GM18868 (cell line): Measurements from ENCODE around the gene HSPA12B.

Experiments used
- ATAC-seq: cut with Tn5 transposase; IDR thresholded peaks from one replicate; pipeline ENCODE4 v1.9.1; 2021; ENCODE audit warnings: mild to moderate bottlenecking, moderate library complexity; ENCODE audit not compliant: unreplicated experiment

The HSPA12B gene

DNA sequence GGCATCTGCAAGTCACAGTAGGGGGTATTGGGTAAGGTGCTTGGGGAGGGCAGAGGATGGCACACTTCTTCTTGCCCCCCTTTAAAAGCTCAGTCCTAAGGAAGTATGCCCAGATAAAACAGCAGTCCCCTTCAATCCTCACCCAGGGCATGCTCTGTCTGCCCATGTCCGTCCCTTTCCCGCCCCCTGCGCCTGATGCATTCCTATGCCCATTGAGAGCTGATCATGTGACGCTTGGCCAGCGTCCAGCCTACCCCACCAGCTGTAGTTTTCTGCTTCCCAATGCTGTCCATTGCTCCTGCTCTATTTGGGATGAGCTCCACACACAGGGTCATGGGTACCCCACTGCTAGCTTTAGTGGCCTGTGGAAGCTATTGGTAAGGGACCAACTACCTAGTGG, 28.4 kb upstream of the HSPA12B start:
- ATAC-seq = no peak

DNA sequence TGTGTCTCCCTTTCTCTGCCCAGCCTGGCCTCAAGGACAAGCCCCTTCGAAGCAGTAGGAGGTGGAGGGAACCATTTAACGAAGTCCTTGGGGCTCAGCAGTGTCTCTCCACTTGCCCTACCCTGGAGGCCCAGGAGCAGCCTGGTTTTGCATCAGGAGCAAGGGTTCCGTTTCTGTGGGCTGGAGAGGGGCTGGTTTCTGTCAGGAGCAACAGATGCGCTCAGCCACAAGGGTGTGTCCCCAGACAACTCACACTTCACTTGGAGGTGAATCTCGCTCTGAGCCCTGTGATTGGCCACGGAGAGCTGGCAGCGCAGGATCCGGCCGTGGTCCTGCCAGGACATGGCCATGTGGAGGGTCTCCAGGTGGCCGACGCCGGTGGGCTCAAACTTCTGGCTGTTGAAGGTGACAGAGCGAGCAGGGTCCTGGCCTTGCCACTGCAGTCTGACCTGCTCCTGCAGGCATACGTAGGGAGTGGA, 27.0 kb upstream of the HSPA12B start:
- no peak for ATAC-seq

DNA sequence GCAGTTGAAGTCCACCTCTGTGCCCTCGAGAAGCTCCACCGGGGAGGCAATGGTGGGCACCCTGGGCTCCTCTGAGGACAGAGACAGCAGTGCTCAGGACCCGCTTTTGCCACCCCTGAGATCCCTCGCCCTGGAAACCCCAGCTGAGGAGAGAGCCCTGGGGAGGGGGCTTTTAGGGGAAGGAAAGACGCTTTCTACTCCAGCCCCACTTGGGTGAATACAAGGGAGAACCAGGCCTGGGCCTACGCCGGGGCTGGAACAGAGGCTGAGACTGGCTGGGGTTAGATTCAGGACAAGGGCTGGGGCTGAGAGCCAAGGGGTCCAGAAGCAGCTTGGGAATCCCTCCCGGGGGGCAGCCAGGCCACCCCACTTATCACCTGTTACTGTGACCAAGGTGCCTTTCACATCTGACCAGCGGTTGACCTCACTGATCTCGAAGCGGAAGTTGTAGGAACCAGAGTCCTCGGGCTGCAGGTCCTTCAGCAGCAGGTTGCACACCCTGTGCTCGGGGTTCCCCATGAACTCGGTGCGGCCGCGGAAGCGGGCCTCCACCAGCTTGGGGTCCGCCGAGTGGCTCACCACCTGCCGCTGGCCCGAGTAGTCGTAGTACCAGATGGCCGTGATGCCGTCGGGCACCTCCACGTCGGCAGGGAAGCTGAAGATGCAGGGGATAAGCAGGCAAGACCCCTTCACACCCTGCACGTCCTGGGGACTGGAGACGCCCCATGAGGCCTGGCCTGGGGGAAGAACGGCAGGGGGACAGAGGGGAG, 26.3 kb upstream of the HSPA12B start:
- no peak for ATAC-seq

DNA sequence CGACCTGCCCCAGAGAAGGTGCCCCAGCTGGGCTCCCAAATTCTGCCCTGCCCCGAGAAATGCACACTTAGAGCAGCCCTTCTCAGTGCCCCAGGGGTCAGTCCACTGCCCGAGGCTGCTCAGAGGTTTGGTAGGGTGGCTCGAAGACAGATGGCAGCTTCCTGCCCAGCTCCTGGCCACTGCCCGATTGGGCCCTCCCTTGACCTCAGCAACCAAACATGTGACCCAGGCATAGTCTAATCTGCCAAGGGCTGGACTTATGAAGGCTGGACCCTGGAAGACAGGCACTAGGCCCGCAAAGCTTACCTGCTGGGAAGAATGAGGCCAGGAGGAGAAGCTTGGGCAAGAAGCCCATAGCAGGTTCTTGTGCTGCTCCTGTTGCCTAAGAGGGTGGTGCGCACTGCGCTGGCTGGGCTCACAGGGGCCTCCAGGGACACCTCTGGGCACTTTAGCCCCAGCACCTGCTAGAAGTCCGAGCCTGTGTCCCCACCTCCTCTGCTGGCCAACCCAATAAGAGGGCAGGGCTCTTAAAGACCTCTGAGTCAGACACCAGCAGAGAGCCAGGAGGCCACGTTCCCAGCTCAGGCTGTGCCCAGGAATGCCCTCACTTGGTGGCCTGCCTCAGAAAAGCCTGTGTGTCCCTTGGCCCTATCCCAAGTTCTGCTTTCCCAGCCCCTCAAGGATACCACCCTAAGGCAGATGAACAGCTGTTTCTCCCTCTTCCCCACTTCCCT, 25.5 kb upstream of the HSPA12B start:
- ATAC-seq = no peak

DNA sequence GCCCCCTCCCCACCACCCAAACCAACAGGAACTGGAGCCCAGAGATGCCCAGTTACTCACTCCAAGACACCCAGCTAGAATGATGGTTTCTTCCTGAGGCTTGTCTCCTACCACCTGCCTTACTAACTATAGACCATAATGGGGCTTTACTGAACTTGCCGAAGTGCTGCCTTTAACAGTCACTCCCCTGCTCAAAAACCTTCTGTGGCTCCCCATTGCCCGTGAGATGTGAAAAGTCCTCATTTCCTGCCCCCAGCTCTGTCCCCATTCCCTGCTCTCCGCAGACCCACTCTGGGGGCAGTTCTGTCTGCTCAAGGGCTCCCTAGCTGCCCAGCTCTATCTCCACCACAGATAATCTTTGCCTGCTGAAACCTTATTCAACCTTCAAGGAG, 25.0 kb upstream of the HSPA12B start:
- ATAC-seq = no peak

DNA sequence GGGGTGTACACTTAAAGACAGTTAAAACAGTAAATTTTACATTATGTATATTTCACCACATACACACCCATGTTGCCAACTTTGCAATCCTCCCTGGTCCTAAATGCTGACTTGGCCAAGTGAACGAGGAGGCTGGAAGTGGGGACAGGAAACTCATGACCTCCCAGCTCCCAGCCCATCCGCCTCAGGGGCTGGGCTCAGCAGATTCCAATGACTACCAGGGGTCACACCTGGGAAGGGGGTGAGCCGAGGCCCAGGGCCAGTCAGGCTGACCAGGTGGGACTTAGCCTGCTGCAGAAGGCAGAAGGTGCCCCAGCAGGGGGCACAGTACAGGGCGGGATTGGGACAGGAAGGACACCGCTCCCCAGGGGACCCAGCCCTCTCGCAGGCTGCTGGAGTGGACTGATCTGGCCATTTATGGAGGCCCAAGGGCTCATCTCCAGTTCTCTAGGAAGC, 22.4 kb upstream of the HSPA12B start:
- ATAC-seq = no peak

DNA sequence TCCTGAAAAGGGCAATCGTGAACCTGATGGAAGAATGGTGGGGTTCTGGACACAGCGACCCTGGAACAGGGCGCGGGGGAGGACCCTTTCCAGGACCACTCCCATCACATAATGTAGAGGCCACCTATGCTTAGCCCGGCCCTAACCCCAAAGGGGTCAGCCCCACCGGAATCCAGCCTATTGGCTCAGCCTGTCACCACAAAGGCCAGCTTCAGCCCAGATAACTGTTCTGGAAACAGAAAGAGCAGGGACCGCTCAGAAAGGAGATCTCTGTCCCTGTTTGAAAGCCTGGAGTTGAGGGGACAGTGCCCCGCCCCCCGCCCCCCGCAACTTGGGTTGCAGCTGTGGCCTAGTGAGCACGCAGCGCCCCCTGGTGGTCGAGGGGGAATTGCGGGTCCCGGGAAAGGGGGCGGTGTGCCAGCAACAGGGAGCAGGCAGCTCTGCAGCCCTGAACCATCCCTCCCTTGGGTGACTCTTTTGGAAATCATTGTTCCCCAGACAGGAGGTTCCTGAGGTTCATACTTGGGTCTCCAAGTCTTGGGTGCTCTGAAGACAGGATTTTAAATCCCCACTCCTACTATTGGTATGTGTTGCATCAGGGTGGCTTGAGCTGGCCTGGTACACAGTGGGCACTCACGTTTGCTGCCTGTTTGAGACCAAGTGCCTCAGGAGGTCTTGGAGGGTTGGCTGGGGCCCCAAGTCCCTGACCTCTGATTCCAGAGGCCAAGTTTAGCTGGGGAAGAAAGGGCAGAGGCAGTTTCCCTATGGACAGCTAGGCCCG, 21.6 kb upstream of the HSPA12B start:
- ATAC-seq = no peak

DNA sequence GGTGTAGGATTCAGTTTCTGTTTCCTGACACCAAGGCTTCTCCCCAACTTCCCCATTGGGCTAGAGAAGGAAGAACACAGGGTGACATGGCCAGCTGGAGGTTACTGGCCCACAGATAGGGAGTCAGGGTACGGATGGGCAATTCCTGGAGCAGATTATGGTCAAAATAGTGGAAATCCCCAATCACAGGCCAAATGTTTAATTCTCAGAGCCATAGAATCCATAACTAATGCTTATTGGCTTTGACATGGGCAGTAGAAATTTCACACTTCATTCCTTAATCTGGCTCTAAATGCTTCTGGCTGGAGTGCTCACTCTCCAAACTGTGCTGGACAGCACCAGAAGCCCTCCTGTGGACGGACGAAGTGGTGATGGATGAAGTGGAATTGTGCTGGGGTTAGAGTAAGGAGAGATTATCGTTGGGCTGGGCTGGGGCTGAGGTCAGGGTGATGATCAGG, 21.0 kb upstream of the HSPA12B start:
- ATAC-seq = no peak

DNA sequence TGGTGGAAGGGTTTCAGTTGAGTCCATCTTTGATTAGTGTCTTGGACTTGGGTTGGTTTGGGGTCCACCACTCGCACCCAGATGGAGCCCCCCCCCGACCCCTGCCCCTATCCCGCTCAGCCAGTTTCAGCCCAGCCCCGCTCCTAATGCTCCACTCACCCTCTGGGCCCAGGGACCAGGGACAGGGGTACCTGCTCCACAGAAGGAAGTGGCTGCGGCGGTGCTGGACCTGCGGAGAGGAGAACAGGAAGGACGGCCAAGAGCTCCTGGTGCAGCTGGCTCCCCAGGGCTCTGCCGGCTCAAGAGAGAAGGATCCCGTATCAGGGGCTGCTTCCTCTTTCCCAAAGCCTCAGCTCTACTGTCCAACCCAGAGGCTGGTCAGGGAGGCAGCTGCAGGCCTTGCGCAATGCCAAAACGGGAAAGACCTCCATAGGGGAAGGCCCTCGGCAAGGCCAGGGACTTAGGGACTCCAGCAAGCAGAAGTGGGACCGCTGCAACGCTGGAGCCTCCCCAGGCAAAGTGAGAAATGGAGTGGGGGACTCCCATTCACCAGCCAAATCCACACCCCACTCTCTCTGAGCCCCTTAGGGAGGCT, 20.1 kb upstream of the HSPA12B start, which contains the start of gene SIGLEC1:
Gene SIGLEC1 (minus strand): TSS at position 322 of the 595 bp plus-strand sequence. CDS start 5,472 bp downstream, outside the sequence.
- no peak for ATAC-seq

DNA sequence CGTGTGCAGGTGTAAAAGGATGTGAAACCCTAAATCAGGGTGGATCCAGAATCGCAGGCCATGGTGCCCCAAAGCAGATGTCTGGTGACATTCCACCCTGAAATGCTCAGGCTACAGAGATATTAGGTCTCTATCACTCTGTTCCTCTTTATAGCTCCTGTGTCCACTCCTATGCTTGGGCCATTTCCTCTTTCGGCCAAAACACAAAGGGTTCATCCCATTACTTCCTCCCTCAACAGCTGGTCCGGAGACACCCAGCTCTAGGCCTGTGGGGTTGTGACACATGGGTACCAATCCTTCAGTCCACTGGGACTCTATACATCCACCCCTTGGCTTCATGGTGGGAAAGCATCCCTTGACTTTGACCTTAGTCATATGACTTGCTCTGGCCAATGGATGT, 18.4 kb upstream of the HSPA12B start:
- ATAC-seq = no peak

DNA sequence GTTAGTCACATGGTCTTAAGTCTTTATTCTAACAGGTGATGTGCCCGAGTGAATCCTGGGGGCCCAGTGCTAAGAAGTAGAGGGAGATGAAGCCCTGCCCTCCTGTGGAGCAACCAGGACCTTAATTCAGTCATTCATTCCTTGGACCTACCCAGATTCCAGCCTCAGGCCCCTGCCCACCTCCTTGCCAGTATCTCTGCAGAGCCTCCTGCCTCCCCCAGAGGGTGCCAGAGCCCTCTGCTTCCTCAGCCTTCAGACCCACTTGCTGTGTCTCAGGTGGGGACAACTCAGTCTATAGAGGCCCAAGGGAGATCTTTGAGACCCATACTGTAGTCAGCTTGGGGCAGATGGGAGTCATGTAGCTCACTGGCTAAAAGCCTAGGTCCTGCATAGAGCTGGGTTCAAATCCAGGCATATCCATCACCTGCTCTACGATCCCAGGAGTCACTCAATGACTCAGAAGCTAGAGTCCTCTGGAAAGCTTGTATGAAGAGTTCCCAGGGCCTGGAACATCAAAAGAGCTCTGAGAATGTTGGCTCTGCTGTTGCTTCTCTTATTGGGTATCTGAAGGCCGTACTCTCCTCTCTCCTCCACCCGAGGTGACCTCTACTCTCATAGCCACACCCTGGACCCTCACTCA, 16.2 kb upstream of the HSPA12B start:
- ATAC-seq = no peak

DNA sequence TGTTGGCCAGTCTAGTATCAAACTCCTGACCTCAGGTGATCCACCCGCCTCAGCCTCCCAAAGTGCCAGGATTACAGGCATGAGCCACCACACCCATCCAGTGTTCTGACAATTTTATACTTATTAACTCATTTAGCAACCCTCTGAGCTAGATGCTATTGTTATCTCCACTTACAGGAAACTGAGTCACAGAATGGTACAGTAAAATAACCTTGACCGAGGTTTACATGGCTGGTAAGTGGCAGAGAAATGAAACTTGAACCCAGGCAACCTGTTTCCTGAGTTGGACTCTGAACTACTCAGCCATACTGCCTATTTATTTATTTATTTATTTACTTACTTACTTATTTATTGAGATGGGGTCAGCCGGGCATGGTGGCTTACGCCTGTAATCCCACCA, 13.4 kb upstream of the HSPA12B start:
- no peak for ATAC-seq

DNA sequence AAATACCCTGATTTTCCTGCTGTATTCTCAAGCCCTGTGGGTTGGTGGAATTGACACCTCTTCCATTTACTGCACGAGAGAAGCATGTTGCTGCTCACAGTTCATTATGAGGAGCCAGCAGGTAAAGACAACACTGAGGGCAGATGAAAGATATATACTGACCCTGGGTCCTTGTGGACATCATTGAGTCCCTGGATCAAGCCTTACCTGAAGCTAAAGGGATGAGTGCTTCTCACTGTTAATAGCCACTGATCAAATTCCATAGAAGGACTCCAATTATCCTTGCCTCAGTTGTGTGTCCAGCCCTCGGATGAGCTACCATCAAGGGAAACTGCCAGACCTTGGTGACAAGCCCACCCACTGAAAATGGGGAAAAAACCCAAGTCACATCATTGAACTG, 12.4 kb upstream of the HSPA12B start:
- ATAC-seq = no peak

DNA sequence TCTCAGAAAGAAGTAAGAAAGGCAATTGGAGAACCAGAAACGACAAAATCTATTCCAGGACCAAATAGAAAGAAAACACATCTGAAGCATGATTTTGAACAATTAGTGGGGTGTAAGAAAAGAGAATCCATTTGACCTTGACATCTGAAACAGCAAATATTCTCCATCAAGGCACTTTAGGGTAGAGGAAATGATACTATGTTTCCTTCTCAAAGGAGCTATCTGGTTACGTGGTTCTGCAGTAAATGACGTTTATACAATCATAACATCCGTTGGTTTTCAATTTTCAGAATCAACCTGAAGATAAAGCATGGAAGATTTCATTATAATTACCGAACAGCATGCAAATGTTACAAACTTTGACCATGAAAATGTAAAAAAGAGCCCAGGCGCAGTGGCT, 11.9 kb upstream of the HSPA12B start:
- ATAC-seq = no peak

DNA sequence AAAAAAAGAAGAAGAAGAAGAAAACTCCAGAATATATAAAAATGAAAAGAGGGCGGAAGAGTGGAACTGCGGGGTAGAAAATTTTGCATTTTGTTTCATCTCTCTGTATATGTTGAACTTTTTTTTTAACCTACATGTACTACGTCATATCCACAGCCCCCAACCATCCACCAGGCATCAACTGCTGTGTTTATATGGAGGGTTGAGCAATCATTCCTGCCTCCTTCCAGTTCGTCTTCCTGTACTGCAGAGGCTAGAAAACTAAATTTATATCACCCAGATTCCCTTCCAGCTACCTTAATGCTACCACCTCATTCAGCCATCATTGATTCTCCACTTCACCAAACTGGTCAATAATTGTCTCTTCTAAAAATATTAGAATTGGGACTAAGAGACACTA, 10.6 kb upstream of the HSPA12B start:
- ATAC-seq = no peak

DNA sequence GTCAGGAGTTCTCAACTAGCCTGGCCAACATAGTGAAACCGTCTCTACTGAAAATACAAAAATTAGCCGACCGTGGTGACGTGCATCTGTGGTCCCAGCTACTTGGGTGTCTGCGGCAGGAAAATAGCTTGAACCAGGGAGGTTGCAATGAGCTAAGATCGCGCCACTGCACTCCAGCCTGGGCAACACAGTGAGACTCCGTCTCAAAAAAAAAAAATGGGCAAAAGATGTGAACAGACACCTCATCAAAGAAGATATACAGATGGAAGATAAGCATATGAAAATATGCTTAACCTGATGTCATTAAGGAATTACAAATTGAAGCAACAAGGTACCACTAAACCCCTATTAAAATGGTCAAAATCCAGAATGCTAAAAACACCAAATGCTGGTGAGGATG, 9.2 kb upstream of the HSPA12B start:
- ATAC-seq = no peak

DNA sequence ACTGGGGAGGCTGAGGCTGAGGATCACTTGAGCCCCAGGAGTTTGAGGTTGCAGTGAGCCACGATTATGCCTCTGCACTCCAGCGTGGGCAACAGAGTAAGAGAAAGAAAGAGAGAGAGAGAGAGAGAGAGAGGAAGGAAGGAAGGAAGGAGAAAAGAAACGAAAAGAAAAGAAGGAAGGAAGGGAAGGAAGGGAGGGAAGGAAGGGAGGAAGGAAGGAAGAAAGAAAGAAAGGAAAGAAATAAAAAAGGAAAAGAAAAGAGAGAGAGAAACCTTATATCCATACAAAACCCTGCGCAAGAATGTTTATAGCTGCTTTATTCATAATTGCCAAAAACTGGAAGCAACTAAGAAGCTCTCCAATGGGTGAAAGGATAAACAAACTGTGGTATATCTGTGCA, 8.1 kb upstream of the HSPA12B start:
- no peak for ATAC-seq

DNA sequence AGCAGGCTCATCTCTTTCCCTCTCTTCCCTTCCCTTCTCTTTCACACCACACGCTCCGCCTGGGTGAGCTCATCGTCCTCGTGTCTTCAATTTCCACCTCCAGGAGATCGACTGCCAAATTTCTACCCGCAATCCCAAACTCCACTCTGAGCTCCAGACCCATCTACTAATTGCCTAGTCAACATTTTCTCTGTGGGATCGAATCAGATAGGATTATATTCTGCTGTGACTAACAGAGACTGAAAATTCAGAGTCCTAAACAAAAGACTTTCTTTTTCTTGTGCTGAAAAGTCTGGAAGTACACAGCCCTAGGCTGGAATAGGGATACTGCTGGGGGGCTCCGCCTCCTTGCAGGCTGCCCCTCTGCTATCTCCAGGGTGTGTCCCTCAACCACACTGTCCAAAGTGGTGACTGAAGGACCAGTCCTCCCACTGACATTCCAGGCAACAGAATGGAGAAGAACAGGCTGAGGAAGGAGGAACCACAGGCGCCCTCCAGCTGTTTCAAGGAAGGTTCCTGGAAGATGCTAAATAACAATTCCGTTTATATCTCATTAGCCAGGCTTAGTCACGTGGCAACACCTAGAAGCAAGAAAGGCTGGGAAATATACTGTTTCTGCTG, 5.0 kb upstream of the HSPA12B start:
- no peak for ATAC-seq

DNA sequence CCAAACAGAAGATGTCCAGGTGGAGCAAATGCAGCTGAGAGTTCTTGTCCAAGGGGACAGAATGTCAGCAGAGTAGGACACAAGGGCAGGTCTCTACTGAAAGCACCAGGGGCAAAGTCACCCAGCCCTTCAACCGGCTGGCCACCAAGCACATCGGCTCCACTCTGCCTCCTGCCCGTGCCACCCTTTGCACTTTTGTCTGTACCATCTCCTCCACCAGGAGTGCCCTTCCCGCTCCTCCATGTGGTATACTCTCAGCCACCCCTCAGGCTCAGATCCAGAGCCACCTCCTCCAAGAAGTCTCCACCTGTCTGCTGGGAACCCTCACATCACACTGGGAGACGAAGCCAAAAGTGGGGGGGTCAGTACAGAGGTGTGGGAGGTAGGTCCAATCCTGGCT, 4.1 kb upstream of the HSPA12B start:
- ATAC-seq = no peak

DNA sequence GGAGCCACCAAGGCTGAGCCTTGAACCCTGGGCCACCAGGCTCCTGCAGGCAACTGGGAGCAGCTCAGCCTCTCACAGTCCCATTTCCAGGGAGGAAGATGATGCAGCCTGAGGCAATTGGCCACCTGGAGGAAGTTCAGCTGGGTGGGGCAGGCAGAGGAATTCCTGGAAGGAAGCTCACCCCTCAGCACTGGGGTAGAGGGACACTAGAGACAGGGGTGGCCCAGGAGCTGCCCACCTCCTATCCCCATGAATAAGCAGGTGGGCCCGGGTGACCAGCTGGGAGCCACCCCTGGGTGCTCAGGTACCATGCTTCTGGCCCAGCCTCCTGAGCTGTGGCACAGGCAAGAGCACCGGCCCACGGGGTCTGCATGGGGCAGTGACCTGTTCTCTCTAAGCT, 3.6 kb upstream of the HSPA12B start:
- ATAC-seq = no peak
